HG02759 (cell line): ENCODE data around the gene USP32.

Experiments
- ATAC-seq: cut with Tn5 transposase; IDR thresholded peaks from one replicate; pipeline ENCODE4 v1.9.1; 2021; ENCODE audit warnings: mild to moderate bottlenecking, moderate library complexity; ENCODE audit not compliant: unreplicated experiment

The USP32 gene

GRCh38 chr17:60141111-60142018, 250.6 kb downstream of the USP32 start:
- ATAC-seq = no peak

GRCh38 chr17:60139438-60140285, 252.3 kb downstream of the USP32 start:
- ATAC-seq = no peak

DNA sequence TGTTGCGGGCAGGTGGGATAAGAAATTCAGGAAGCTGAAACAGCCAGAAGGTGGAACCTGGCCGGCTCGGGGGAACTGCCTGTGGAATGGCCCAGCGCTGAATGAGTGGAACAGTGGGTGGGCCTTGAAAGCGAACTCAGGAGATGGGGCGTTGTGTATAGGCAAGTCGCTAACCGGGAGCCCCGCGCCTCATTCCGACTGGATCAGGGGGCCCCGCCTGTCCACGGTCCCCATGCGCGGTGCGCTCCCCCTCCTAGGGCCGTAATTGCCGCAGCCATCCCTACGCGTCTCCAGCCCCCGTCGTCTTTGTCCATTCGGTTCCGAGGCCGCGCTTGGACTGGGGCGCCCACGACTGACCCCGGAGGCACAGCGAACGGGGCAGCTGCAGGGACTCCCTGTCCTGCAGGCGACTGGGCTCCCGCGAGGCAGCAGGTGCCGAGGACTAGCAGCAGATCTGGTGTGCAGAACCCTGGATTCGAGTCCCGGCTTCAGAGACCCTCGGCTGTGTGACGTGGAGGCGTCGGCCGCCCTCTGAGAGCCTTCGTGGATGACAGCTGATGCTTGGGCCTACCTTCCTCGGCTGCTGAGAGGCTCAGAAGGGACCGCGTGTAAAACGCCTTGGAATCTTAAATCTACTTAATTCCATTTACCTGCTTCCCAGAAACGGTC, 253.0 kb downstream of the USP32 start:
- no peak for ATAC-seq

- no peak for ATAC-seq
These were observed 254.2 kb downstream of the USP32 start for GRCh38 chr17:60137731-60138130.

DNA sequence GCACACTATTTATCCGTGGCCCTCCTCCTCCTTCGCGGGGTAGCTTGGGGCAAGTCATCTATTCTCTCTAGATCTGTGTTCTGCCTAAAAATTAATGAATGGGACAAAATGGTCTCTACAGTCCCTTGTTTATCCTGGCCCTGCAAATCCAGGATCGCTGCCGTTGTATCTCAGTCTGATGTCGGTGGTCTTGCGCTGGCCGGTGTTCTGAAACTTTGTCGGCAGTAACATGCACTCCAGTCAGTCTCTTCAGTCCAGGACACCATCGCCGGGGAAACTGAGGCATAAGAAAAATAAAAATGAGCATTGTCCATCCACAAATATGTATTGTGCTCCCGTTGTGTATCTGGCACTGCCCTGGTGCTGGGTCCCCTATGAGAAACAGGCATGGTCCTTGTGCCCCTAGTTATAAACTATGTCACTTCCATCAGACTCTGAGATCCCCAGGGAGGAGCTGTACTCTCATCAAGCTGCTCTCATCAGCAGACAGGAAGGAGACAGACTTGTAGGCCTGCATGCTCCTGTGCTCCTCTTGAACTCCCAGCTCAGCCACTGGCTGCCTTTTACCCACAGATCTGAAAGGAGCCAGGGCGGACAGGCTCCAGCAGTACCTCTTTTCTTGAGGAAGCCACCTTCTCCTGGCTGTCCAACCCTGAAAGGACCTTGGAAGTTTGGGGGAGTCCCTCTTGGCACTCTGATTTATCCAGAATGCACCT, 255.8 kb downstream of the USP32 start:
- ATAC-seq = no peak

DNA sequence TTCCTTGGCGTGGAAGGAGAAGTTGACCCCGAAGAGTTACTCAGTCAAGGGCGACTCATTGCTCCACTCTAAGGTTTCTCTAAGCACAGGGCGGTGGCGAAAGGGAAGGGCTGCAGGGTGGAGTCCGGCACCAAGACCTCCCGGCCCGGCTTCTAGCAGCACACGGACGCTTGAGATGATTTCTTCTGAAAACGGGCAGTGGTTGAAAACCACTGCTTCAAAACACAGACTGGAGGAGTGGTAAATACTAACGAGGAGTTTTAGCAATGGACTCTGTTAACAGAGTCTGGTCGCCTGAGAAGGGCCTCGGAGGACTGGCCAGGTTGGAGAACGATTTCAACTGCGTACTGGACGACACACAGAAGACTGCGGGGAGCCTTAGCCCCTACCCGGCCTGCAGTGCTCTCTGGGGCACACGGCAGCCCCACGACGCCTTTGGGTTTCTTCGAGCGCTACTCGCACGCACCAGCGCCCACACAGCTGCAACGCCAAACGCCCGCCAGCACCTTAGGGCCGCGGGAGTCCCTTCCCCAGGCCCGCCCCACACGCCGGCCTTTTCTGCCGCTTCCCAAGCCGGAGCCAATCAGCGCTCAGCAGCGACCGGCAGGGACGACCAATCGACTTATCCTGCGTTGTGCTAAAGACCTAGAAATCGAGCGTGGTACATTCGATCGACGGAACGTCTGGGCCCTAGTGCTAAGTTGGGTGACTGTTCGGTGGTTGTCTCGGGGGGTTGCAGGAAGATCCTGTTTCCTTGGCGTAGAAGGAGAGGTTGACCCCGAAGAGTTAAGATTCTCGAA, 256.6 kb downstream of the USP32 start:
- ATAC-seq = peak; percentile 93

DNA sequence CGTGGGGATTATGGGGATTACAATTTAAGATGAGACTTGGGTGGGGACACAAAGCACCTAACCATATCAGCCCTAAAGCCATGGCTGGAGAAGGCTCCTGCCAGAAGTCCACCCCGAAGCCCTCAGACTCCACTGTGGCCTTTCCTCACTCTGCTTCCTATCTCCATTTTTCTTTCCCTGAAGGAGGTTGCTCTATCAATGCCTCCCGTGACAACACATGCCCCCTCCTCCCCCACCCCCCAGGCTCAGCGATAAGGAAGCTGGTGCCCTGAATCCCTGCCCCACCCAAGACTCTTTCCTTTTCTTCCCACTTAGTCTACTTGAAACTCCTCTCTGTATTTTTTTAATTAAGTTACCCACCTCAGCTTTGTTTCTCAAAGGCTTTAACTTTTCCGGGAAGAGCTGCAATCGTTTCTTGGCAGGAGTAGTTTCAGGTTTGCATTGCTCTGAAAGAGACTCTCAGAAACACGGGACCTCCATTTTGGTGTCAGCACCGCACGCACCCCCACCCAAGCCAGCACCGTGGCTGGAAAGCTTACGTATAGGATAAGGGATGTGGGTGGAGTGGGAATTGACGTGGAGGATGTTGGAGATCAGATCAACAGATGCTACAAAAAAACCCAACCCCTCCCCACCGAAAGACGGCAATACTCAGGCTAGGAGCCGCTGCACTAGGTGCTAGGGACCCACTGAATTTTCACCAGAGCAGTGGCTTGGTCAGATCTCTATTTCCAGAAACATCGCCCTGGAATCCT, 257.4 kb downstream of the USP32 start:
- ATAC-seq = no peak

DNA sequence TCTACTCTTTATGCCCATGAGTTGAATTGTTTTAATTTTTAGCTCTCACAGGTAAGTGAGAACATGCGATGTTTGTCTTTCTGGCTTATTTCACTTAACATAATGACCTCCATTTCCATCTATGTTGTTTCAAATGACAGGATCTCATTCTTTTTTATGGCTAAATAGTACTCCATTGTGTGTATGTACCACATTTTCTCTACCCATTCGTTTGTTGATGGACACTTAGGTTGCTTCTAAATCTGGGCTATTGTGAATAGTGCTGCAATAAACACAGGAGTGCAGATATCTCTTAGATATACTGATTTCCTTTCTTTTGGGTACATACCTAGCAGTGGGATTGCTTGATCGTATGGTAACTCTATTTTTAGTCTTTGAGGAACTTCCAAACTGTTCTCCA, 261.5 kb downstream of the USP32 start:
- ATAC-seq = no peak

DNA sequence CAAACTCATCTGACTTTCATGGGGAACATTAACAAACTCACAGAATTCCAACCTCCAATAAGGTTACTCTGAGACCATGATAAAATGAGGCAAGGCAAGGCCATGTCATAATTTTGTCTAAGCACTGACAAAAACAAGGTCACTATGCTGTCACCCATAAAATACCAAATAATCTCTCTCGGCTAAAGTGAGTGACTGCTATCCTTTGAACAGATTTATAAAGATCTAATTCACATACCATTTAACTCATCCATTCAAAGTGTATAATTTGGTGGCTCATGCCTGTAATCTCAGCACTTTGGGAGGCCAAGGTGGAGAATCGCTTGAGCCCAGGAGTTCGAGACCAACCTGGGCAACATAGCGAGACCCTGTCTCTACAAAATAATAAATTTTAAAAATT, 262.8 kb downstream of the USP32 start:
- no peak for ATAC-seq
